Glomerular endothelial cell (primary cell): ENCODE results near the gene PDP2. TPM values are rescaled to one million over a fixed set of nuclear protein-coding genes. Genes with fewer than 3 reads are reported as not detected.
"Not testable (repeated sequence)": the region's sequence is repeated elsewhere in the genome, so short reads cannot be mapped to it uniquely, and the experiment has no call there.

ENCODE experiments used
- DNase-seq: peaks from one replicate; pipeline ENCODE4 v3.0.0-alpha.2; 2011; ENCODE audit warnings: low read depth, low spot score; ENCODE audit errors: extremely low read depth
- total RNA-seq: library from RNA; depleted of rRNA; stranded (reverse); fragments of >200 nt; gene quantifications from 2 replicates; pipeline ENCODE4 v1.2.3, GENCODE V29; 2015

The PDP2 gene
- total RNA-seq, 1 donor from 2014 or later: 7.4 TPM

- no peak for DNase-seq
These were observed 54.0 kb downstream of the PDP2 start, which contains the start of gene CIAO2B for GRCh38 chr16:66934138-66934838. Gene CIAO2B, minus strand, starts transcription at chr16:66934402. Its CDS starts 38 bp downstream, at chr16:66934364.

GRCh38 chr16:66934839-66935313 lies 54.6 kb downstream of the PDP2 start:
- DNase-seq: not testable (repeated sequence)

GRCh38 chr16:66935314-66936011 lies 55.1 kb downstream of the PDP2 start, which contains the start of gene CES2:
Gene CES2, plus strand, starts transcription at chr16:66935516. Its CDS starts 120 bp downstream, at chr16:66935636.
- no peak for DNase-seq

- no peak for DNase-seq
These were observed 56.1 kb downstream of the PDP2 start for GRCh38 chr16:66936462-66936861.

GRCh38 chr16:66936889-66937554 lies 56.7 kb downstream of the PDP2 start:
- DNase-seq: no peak

GRCh38 chr16:66937725-66938337 lies 57.5 kb downstream of the PDP2 start:
- no peak for DNase-seq

- no peak for DNase-seq
These were observed 59.1 kb downstream of the PDP2 start for GRCh38 chr16:66939366-66939765.

- no peak for DNase-seq
These were observed 59.9 kb downstream of the PDP2 start for GRCh38 chr16:66940236-66940635.

Other genes with a start within 250 kb of the PDP2 start
- 8.8 and 9.8 TPM in 2 replicates for gene CMTM4, start 183.8 kb upstream of the PDP2 start, total RNA-seq
- 98.3 and 147 TPM in 2 replicates for gene DYNC1LI2, start 128.9 kb upstream of the PDP2 start, total RNA-seq
- gene TERB1, start 78.9 kb upstream of the PDP2 start, total RNA-seq: not detected in 2 replicates
- gene NAE1, start 49.5 kb upstream of the PDP2 start, total RNA-seq: 49.1 and 80.5 TPM in 2 replicates
- gene CA7, start 36.1 kb upstream of the PDP2 start, total RNA-seq: not detected in 2 replicates
- gene CDH16, start 38.4 kb downstream of the PDP2 start, total RNA-seq: 0.05 TPM in 1 of 2 replicates, not detected in the other
- 7.2 and 9.3 TPM in 2 replicates for gene RRAD, start 45.0 kb downstream of the PDP2 start, total RNA-seq
- gene CIAO2B, start 53.9 kb downstream of the PDP2 start, total RNA-seq: 85.1 and 97.3 TPM in 2 replicates
- gene CES2, start 55.0 kb downstream of the PDP2 start, total RNA-seq: 32.6 and 39.3 TPM in 2 replicates
- gene CES3, start 80.8 kb downstream of the PDP2 start, total RNA-seq: 0.06 TPM in 1 of 2 replicates, not detected in the other
- gene CES4A, start 108.1 kb downstream of the PDP2 start, total RNA-seq: 0.53 and 2.6 TPM in 2 replicates
- 52.3 and 60.4 TPM in 2 replicates for gene CBFB, start 148.6 kb downstream of the PDP2 start, total RNA-seq
- 18.3 and 23.6 TPM in 2 replicates for gene PHAF1, start 229.4 kb downstream of the PDP2 start, total RNA-seq